HG03066 (cell line): ENCODE results near the gene ZMYM3.

ENCODE experiments used
- ATAC-seq: cut with Tn5 transposase; IDR thresholded peaks from one replicate; pipeline ENCODE4 v1.9.1; 2021; ENCODE audit warnings: low read depth; ENCODE audit not compliant: unreplicated experiment

Gene ZMYM3

GRCh38 chrX:71253253-71254091 is 468 bp downstream of the ZMYM3 start:
- ATAC-seq, result no peak

- no peak for ATAC-seq
These were observed 1.7 kb downstream of the ZMYM3 start for GRCh38 chrX:71252221-71252620.

- no peak for ATAC-seq
These were observed 2.4 kb downstream of the ZMYM3 start for GRCh38 chrX:71251466-71251973.

GRCh38 chrX:71250841-71251240 is 3.1 kb downstream of the ZMYM3 start:
- no peak for ATAC-seq

GRCh38 chrX:71245159-71245558 is 8.8 kb downstream of the ZMYM3 start:
- ATAC-seq, result no peak

GRCh38 chrX:71244359-71245128 is 9.4 kb downstream of the ZMYM3 start:
- no peak for ATAC-seq

GRCh38 chrX:71241301-71241700 is 12.6 kb downstream of the ZMYM3 start:
- no peak for ATAC-seq

- no peak for ATAC-seq
These were observed 14.2 kb downstream of the ZMYM3 start for GRCh38 chrX:71239781-71240180.

GRCh38 chrX:71236836-71237235 is 17.1 kb downstream of the ZMYM3 start:
- ATAC-seq, result no peak

- ATAC-seq, result no peak
These were observed 18.5 kb downstream of the ZMYM3 start for GRCh38 chrX:71235482-71235881.

GRCh38 chrX:71228063-71228642 is 25.8 kb downstream of the ZMYM3 start:
- no peak for ATAC-seq

GRCh38 chrX:71227370-71228062 is 26.4 kb downstream of the ZMYM3 start:
- no peak for ATAC-seq

GRCh38 chrX:71225676-71226075 is 28.3 kb downstream of the ZMYM3 start:
- no peak for ATAC-seq

- ATAC-seq, result no peak
These were observed 28.9 kb downstream of the ZMYM3 start for GRCh38 chrX:71225009-71225408.

- no peak for ATAC-seq
These were observed 29.7 kb downstream of the ZMYM3 start for GRCh38 chrX:71224098-71224708.

GRCh38 chrX:71222929-71223328 is 31.0 kb downstream of the ZMYM3 start, which contains the start of gene GJB1:
Gene GJB1, plus strand, starts transcription at chrX:71223224. Its CDS starts 484 bp downstream, at chrX:71223708.
- ATAC-seq, result no peak

GRCh38 chrX:71221145-71221544 is 32.8 kb downstream of the ZMYM3 start:
- no peak for ATAC-seq

GRCh38 chrX:71217298-71217697 is 36.6 kb downstream of the ZMYM3 start:
- ATAC-seq, result no peak

- ATAC-seq, result no peak
These were observed 37.5 kb downstream of the ZMYM3 start for GRCh38 chrX:71216485-71216884.

GRCh38 chrX:71215338-71215912 is 38.5 kb downstream of the ZMYM3 start:
- no peak for ATAC-seq
